HEK293 (cell line): ENCODE data around the gene CCT3.

Source experiments
- BCL11B ChIP-seq: fragments of 450-650 bp; formaldehyde crosslinking; IDR thresholded peaks from 2 replicates; pipeline ENCODE4 v1.5.1; 2016; ENCODE audit warnings: low read depth, missing biosample characterization, missing genetic modification characterization
- CTCF ChIP-seq: fragments of 450-650 bp; formaldehyde crosslinking; IDR thresholded peaks from 2 replicates; pipeline ENCODE4 v1.5.1; 2016; ENCODE audit warnings: missing biosample characterization, missing genetic modification characterization
- PATZ1 ChIP-seq: fragments of 450-650 bp; formaldehyde crosslinking; IDR thresholded peaks from 2 replicates; pipeline ENCODE4 v1.5.1; 2016; ENCODE audit warnings: missing biosample characterization, missing genetic modification characterization
- ZFP69B ChIP-seq: fragments of 450-650 bp; formaldehyde crosslinking; IDR thresholded peaks from 2 replicates; pipeline ENCODE4 v1.5.1; 2016; ENCODE audit warnings: missing biosample characterization, missing genetic modification characterization
- ZNF777 ChIP-seq: fragments of 450-650 bp; formaldehyde crosslinking; IDR thresholded peaks from 2 replicates; pipeline ENCODE4 v1.5.1; 2017; ENCODE audit warnings: missing biosample characterization, missing genetic modification characterization, borderline replicate concordance

GRCh38 chr1:156316909-156317308, 21.2 kb downstream of the CCT3 start:
- no peak for TF ChIP-seq PATZ1 (tag by site-specific recombination)
- no peak for TF ChIP-seq BCL11B (tag by site-specific recombination)
- TF ChIP-seq CTCF = no peak
- no peak for TF ChIP-seq ZFP69B
- no peak for TF ChIP-seq ZNF777
